ENCODE measurements around the gene GSTT2.
"Not testable (repeated sequence)": the region's sequence is repeated elsewhere in the genome, so short reads cannot be mapped to it uniquely, and the experiment has no call there.

Gene GSTT2

DNA sequence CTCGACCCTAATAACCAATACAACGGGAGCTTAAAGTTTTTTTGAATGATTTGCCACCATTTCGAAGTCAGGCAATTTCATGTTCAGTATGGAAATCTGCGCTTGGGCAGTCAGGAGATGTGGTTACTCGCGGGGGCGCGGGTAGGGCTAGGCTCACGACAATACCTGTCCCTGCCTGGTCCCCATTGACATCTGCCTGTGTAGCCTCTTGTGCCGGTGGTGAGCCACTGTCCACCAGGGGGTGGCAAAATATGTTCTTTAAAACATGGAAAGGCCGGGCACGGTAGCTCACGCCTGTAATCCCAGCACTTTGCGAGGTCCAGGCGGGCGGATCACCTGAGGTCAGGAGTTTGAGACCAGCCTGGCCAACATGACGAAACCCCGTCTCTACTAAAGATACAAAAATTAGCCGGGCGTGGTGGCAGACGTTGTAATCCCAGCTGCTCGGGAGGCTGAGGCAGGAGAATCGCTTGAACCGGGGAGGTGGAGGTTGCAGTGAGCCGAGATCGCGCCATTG lies 5.0 kb upstream of the GSTT2 start:
- DNase-seq: not testable (repeated sequence)

DNA sequence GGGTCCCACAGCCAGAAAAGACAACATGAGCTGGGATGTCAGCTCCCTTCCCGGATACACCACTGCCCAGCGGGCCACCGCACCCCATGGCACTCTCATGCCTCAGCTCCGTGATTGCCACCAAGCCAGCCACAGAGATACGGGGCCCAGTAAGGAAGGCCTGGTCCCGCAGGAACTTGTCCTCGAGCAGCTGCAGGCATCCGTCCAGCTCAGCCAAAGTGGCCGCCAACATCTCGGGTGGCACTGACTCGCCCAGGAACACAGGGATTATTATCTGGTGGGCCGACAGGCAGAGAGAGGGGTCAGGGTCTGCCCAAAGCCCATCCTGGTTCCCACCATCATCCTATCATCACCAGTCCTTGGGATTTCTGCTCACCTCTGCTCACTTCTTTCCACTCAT lies 2.6 kb upstream of the GSTT2 start:
- not testable (repeated sequence) for DNase-seq

DNA sequence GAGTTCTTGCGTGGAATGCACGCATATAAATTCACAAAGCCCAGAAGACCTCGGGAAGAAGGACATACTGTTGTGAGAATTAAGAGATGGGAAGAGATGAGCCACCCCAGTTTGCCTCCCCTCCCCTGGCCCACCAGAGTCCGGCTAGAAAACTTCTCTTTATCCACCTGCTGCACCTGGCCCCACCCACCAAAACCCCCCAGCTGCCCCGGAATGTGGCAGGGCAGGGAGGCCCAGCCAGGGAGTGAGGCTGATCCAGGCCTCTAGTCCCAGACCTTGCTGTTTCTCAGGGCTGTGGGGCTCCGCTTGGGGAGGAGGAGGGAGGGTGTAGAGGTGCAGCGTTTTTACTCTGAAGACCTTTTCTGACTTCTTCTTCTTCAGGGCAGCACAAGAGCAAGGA lies 633 bp downstream of the GSTT2 start:
- not testable (repeated sequence) for DNase-seq

DNA sequence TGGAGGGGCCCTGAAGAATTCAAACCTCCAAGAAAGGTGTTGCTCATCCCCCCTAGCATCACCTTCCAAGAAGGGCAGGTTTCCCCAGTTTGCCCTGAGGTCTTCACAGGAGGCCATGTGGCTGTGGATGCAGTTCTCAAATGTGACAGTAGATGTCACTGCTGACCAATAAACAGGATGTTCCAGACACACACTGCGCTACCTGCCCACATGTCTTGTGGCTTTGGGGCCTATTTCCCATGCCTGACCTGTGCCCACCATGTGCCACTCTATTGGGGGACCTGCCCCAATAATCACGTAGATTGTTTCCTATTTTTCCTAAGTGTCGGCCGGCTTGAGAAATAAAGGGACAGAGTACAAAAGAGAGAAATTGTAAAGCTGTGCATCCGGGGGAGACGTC lies 4.5 kb downstream of the GSTT2 start:
- peak; percentile 70 for DNase-seq

DNA sequence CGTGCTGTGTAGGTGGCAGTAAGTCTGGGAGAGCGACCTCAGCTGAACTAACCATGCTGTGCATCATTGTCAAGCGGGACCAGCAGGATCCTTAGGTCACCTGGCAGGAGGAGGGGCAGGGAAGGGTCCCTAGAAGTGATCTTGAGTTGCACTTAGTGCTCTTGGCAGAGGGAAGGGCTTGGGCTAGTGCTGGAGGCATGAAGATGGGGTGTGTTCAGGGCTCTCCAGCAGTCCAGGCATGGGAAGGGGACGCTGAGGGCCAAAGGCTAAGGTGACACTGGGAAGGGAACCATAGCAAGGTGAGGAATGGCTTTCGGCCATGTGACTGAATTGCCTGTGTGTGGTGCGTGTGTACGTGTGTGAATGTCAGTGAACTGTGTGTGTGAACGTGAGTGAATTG lies 6.2 kb downstream of the GSTT2 start:
- DNase-seq: not testable (repeated sequence)

DNA sequence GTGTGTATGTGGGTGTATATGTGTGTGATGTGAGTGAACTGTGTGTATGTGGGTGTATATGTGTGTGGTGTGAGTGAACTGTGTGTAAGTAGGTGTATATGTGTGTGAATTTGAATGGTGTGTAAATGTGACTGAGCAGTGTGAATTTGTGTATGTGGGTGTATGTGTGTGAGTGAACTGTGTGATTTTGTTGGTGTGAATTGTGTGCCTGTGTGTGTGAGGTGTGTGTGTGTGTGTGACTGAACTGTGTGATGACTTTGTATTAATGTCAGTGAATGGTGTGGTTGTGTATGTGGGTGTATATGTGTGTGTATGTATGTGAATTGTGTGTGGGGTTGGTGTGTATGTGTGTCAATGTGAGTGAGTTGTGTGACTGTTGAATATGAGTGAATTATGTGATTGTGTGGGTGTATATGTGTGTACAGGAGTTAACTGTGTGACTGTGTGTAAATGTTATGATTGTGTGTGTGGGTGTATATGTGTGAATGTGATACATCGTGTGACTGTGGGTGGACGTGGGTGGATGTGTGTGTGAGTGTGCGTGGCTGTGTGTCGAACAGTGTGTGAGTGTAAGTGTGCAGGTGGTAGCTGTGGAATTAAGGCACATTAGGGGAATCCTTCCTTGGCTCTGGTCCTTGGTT lies 6.7 kb downstream of the GSTT2 start:
- DNase-seq: not testable (repeated sequence)

DNA sequence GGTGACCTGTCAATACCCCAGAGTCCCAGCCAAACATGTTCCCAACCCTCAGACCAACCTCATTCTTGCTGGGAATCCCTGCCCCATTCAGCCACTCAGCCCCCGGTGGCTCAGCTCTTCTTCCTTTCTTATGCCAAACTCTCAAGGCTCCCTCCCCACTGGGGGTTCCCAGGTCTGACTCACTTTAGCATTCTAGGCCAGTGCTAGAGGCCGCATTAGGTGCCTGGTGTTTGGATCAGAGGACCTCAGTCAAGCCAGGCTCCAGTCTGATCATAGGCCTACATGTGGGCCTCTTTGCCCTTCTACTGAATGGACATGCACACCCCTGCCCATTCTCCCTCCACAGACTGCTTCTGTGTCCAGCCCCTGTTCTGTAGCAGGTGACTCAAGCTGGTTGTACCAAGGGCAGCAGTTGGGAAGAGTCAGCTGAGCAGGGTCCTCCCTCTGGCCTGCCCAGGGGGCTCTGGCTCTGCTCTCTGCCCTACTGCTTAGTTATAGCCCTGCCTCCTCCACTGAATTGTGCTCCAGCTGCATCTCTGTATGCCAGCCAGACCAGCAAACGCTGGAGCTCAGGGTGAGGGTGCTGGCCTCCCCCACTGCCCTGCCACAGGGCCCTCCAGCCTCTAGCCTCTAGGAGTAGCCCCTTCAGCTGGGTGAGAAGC lies 9.8 kb downstream of the GSTT2 start:
- not testable (repeated sequence) for DNase-seq

DNA sequence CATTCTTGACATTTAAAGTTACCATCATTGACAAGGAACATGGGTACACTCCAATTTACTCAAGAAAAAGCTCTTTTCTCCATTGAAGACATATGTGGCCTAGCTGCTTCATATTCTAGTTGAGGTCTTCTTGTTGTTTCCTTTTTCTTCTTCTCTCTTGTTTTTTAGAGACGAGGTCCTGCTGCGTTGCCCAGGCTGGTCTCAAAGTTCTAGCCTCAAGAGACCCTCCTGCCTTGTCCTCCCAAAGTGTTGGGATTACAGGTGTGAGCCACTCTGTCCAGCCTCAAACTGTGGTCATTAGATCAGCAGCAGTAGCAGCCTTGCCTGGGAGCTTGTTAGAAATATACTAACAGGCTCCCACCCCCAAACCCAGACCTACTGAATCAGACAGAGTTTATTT lies 13.1 kb downstream of the GSTT2 start:
- DNase-seq: not testable (repeated sequence)

DNA sequence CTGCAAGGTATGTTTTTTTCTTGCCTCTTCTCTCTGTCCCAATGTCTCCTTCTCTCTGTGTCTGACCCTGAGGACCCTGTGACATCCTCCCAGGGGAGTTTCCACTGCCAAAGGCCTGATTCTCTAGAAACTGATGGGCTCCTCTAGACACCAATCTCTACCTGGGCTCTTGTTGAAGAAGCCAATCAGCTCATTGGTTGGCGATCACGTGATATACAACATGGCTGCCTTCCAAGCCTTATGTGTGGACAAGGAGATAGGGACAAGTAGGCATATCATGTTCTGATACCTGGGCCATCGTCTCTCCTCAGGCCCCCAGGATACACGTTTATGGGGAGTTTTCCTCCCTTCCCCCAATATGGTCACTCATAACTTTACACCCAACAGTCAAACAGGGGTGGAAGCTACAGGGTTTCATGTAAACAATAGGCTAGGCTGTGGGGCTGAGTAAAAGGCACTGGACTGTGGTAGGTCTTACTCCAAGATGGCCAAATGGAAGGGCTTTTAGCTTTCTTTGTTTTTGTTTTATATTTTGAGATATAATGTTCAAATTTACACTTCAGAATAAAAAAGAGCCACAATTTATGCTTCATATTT lies 13.7 kb downstream of the GSTT2 start:
- not testable (repeated sequence) for DNase-seq

DNA sequence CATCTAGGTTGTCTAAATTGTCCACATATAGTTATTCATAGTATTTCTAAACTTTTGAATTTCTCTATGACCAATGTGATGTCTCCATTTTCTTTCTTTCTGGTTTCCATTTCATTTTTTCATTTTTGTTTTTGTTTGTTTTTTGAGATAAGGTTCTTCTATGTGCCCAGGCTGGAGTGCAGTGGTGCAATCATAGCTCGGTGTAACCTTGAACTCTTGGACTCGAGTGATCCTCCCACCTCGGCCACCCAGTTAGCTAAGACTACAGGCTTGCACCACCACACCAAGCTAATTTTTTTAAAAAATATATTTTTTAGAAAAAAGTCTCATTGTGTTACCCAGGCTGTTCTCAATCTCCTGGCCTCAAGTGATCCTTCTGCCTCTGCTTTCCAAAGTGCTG lies 17.2 kb downstream of the GSTT2 start:
- no peak for DNase-seq

DNA sequence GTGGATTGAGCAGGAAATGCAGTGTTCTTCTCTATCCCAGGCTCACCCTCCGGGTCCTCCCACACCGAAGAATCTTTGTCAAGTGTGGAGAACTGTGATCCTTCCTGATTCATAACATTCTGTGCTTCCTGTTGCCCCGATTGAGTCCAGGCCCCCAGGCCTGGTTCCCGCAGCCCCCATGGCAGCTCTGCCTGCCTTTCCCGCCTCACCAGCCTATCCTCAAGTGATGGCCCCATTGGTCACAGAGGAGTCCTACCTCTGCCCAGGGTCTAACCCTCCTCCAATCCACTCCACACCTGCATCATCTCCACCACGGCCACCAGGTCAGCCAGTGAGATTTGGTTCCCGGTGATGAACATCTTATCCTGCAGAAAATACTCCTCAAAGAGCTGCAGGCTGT lies 19.8 kb downstream of the GSTT2 start:
- DNase-seq: not testable (repeated sequence)

DNA sequence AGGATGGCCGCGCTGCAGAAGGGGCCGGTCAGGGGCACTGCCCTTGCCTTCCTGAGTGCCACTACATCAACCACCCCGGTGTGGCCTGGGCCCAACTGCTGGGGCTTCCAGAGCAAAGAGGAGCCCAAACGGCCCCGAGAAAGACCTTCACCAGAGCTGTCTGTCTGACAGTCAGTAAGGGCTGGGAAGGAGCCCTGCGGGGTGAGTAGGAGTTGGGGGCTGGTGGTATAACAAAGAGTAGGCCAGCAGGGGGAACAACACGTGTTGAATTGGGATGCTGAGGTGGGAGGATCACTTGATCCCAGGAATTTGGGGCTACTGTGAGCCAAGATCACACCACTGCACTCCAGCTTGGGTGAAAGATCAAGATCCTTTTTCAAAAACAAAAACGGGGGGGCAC lies 21.4 kb downstream of the GSTT2 start:
- DNase-seq: no peak

DNA sequence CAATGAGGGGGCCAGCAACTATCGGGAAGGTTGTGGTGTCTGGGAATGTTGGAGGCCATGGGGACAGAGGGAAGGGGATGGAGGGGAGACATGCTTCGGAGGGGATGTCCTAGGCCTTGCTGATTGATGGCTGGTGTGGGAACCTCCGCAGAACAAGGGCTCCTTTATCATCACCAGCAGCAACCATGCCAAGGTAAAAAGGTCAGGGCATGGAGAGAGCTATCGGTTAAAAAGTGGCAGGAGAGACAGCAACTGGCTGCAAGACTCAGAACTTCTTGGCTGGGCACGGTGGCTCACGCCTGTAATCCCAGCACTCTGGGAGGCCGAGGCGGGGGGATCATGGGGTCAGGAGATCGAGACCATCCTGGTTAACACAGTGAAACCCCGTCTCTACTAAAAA lies 22.3 kb downstream of the GSTT2 start:
- no peak for DNase-seq

DNA sequence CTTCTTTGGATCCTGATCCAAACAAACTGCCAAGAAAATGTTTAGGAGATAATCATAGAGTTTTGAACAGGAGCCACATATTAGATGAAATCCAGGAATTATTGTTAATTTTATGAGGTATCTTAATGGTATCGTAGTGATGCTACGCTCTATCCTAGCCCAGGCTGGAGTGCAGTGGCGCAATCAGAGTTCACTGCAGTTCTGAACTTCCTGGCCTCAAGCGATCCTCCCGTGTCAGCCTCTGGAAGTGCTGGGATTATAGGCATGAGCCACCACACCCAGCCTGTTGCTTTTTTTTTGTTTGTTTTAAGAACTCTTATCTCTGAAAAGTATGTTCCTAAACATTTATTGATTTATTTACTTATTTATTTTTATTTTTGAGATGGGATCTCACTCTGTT lies 22.9 kb downstream of the GSTT2 start:
- no peak for DNase-seq

DNA sequence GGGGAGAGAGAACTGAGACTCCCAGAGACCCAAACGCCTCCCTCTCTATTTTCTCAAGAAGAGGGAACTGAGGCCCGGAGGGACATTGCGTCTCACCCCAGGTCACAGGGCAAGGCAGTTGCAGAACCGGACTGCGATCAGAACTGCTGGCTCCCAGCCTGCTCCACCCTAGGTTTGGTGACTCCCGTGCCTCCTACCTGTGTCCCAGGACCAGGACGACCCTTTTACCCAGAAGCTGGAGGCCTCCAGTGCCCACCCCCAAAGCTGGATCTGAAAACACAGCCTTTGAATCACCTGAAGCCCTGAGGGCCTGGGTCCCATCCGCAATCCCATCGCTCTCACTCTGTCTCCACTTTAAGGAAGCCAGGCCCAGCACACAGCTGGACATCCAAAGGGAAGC lies 24.0 kb downstream of the GSTT2 start:
- DNase-seq: no peak

DNA sequence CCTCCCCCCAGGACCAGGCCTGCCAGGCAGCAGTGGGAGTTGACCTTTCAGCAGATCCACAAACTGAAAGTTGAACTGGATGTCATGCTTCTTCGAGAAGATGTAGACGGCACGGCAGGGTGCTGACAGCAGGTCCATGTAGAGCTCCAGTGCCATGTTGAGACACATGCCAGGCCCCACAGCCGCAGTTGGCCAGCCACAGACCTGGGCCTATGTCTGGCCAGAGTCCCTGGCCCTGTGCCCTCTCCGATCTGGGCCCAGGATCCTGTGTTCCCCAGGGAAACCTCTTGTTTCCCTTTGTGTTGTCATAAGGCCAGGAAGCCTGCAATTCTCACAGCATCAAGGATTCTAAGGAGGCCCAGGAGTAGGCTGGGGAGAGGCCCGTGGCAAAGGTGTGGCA lies 25.3 kb downstream of the GSTT2 start, which contains the start of gene GSTT4:
Gene GSTT4 (minus strand): TSS at position 253 of the 400 bp plus-strand sequence. CDS start 97 bp downstream, at position 156.
- DNase-seq: no peak

DNA sequence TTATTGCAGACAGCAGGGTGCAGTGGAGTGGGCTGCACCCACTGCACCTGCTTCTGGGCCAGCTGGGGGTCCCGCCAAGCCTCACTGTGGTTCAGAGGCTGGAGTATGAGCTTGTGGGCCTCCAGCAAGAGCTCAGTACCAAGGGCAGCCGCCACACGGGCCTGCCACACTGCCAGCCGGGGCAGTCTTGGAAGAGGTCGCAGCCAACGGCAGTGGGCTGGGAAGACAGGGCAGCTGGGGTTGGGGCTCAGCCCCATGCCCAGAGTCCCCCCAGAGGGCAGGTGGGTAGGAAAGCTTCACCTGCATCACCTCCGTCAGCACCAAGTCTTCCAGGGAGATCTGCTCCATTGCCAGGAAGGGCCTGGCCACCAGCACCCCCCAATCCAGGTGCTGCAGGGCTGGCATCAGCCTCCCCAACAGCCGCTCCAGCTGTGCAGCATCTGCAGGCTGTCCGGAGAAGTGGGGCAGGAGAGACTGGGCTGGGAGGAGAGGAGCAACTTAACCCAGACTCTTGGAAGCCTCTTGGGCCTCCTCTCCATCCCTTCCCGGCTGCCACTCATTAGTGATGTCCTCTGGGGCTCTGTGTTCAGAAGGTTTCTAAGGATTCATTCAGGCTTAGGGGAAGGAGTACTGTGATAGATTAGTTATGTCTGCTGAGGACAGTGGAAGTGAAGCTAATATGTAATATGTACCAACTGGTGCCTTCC lies 26.4 kb downstream of the GSTT2 start:
- no peak for DNase-seq

DNA sequence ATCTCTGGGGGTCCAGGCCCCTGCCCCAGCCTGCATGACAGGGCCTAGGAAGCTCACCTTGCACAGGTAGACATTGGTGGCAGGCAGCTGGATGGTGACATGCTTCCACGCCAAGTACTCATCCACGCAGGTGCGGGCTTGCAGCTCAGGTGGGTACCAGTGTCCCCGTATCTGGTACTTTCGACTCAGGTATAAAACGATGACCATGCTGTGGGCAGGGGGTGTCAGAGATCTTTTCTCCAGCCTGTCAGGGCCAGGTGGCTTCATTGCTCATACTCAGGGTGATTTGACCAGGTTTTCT lies 26.9 kb downstream of the GSTT2 start:
- DNase-seq: no peak

DNA sequence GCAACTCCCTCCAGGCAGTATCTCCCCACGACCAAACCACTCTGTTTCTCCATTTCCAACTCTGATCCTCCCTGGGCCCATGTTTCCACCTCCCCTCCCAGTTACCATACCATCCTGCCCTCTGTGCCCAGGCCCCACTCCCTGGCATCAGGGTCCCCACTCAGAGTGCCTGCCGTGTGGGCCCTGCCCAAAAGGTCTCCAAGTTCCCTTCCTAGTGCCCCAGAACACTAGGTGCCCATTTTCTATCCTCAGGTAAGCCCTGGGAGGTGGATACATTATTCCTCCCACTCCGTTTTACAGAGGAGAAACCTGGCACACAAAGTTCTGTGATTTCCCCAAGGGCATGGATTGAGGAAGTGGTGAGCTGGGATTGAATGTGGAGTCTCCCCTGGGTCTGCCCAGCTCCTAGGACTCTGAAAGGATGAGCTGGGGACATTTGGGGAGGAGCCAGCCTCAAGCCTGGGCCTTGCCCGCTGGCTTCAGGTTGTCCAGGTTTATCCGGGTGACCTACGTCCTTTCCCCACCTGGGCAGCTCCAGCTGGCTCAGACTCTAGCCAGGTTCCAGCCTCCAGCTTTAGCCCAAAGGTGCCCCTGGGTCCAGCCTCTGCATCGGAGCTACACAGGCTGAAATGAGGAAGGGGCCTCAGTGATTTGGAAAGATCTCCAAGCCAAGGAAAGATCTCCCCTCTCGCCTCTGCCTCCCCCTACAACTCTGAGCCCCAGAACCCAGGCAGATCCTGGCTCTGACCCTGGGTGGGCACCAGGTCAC lies 27.5 kb downstream of the GSTT2 start:
- no peak for DNase-seq

DNA sequence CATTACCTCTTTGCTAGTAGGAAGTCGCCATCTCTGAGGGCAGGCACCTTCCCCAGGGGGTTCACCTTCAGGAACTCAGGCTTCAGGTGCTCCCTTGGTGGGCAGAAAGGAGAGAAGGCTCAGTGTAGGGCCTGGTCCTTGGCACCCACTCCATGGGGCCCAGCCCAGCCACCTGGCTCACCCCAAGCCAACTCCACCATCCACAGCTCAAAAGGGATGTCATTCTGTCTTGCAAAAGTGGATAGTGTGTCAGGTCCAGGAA lies 28.0 kb downstream of the GSTT2 start:
- no peak for DNase-seq

DNA sequence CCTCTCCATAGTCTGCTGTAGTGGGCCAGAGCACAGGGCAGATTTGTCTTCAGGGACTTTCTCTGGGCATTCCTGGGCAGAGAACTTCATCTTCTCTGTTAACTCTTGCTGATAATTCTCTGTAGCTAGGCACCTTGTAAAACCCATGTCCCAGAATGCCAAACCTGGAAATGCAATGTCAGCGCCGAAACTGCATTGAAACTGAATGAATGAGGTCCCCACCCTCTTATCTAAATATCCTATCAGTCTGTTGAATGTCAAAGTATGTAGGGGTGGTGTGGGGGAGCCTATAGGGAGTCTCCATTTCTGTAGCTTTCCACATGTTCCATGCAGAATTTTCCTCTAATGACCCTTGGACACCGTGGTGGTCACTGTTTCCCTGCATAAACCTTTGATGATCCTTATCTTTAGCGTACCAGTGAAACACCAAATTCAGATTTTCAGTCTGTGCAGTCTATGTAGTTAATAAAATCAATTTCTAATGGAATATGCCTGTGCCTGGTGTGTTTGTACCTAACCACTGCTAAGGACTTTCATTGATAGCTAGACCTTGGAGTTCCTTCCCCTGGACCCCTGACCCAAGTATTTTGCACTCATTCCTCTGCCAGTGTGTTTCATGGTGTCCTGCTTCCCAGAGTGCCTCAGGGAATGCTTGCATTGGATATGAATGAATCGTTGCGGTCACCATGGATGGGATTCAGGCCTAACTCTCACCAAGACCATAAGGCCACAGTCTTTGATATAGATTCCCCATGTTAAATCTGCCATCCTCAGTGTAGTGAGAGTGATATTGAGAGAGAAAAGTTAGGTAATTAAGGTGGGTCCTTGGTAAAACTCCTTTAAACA lies 28.7 kb downstream of the GSTT2 start:
- no peak for DNase-seq
